Measurements from ENCODE around the gene CCNI2.

GRCh38 chr5:132739232-132739631 lies 8.0 kb upstream of the CCNI2 start:
- TF ChIP-seq SUZ12 (IDR thresholded peaks at IDR 0.05; ENCODE audit: extremely low read depth, insufficient read depth, insufficient read length), result no peak
- no peak for TF ChIP-seq YY1 (IDR thresholded peaks at IDR 0.05; ENCODE audit: insufficient read depth, insufficient read length)
